Glutamatergic neuron (in vitro differentiated cells): ENCODE results near the gene CACFD1. TPM values are rescaled to one million over a fixed set of nuclear protein-coding genes. Genes with fewer than 3 reads are reported as not detected.
A peak's percentile ranks its signal among the peaks of the same experiment; 100 is the strongest.

Experiments used
- DNase-seq: peaks from one replicate; pipeline ENCODE4 v3.0.0; 2022
- H3K27ac Mint-ChIP-seq: one replicate; pipeline ENCODE4 v1.8.0; 2020; ENCODE audit warnings: mild to moderate bottlenecking, mixed read lengths, inconsistent platforms; ENCODE audit not compliant: unreplicated experiment
- H3K27me3 Mint-ChIP-seq: one replicate; pipeline ENCODE4 v1.8.0; 2020; ENCODE audit warnings: mild to moderate bottlenecking, moderate library complexity, mixed read lengths, inconsistent platforms; ENCODE audit not compliant: unreplicated experiment
- H3K36me3 Mint-ChIP-seq: one replicate; pipeline ENCODE4 v1.8.0; 2020; ENCODE audit warnings: mild to moderate bottlenecking, mixed read lengths, inconsistent platforms; ENCODE audit not compliant: unreplicated experiment
- H3K4me1 Mint-ChIP-seq: one replicate; pipeline ENCODE4 v1.8.0; 2020; ENCODE audit warnings: mild to moderate bottlenecking, low read depth, mixed read lengths, inconsistent platforms; ENCODE audit not compliant: unreplicated experiment
- H3K4me3 Mint-ChIP-seq: one replicate; pipeline ENCODE4 v1.8.0; 2020; ENCODE audit warnings: mild to moderate bottlenecking, mixed read lengths, inconsistent platforms; ENCODE audit not compliant: unreplicated experiment
- H3K9me3 Mint-ChIP-seq: one replicate; pipeline ENCODE4 v1.8.0; 2020; ENCODE audit warnings: mild to moderate bottlenecking, moderate library complexity, mixed read lengths, inconsistent platforms; ENCODE audit not compliant: unreplicated experiment
- CTCF ChIP-seq: fragments of 200-600 bp; sonication (generic); IDR thresholded peaks from one replicate; pipeline ENCODE4 v1.5.0; 2021; ENCODE audit not compliant: partially characterized antibody, unreplicated experiment
- total RNA-seq: library from RNA; stranded (reverse); fragmentation: NEBNext Ultra II Directional; extraction: Animal tissue kit (Norgen Biotek cat#: 25700); gene quantifications from one replicate; pipeline ENCODE4 v1.2.1, GENCODE V29; 2021; ENCODE audit not compliant: unreplicated experiment

CACFD1 gene
- total RNA-seq, 1 donor from 2014 or later: 45.4 TPM

DNA sequence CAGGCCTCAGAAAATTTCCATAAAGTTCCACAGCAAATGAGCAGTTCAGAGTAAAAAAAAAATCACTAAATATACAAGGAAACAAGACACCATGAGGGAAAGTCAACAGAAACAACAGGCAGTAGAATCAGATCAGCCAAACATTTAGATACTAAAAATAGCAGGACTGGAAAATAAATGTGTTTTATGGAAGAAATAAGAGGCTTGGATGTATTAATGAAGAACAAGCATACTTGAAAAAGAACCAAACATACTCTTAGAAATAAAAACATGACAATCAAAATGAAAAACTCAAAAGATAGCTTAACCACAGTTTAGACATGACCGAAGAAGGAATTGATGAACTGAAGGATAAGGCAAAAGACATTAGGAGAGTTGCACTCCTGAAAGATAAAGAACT lies 42.3 kb downstream of the CACFD1 start:
- Mint-ChIP-seq H3K4me3 (no peak overlapping the region), H3K27ac (no peak overlapping the region), H3K27me3 (peaks cover 10% of the 10 kb centered on the region), H3K4me1 (peaks cover 9% of the 10 kb centered on the region), H3K36me3 (peaks cover 16% of the 10 kb centered on the region), H3K9me3 (peaks cover 16% of the 10 kb centered on the region)
- no peak for TF ChIP-seq CTCF
- DNase-seq: no peak

DNA sequence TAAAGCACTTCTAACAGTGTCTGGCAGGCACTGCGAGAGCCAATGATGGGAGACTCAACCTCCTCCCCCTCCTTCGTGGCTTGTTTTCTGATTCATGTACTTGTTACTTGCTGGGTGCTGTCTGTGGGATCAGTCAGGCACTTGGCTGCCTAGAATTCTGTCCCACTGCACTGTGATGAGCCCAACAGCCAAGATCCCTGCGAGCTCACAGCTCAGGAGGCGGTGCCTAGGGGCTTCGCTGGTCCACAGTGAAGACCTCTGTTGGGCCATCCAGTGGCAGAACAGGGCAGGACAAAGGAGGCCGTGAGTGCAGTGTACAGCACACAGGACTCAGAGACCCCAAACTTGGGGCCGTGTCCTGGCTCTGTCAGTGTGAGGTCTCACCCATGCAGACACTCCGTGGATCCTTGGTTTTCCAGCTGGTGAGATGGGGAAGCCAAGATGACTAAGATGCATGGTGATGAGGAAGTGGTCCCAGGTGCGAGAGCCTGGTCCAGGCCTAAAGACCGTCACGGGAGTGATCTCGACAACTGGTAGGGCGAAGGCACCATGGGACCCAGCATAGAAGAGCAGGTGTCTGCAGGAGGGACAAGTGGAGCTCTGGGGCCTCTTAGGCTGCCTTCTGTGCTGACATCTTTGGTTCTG lies 45.5 kb downstream of the CACFD1 start:
- Mint-ChIP-seq H3K4me1 (peaks cover under 1% of the 10 kb centered on the region), H3K27ac (no peak overlapping the region), H3K9me3 (peaks cover 6% of the 10 kb centered on the region), H3K4me3 (no peak overlapping the region), H3K27me3 (peaks cover 3% of the 10 kb centered on the region), H3K36me3 (peaks cover 16% of the 10 kb centered on the region)
- no peak for TF ChIP-seq CTCF
- DNase-seq: peak; percentile 12

- Mint-ChIP-seq H3K4me1 (no peaks in the 10 kb centered on the region), H3K36me3 (peaks cover 16% of the 10 kb centered on the region), H3K27me3 (peaks cover 2% of the 10 kb centered on the region), H3K27ac (no peak overlapping the region), H3K9me3 (peaks cover 2% of the 10 kb centered on the region), H3K4me3 (no peak overlapping the region)
- TF ChIP-seq CTCF: no peak
- DNase-seq: no peak
Observed at GRCh38 chr9:133505901-133506652, 46.3 kb downstream of the CACFD1 start.

DNA sequence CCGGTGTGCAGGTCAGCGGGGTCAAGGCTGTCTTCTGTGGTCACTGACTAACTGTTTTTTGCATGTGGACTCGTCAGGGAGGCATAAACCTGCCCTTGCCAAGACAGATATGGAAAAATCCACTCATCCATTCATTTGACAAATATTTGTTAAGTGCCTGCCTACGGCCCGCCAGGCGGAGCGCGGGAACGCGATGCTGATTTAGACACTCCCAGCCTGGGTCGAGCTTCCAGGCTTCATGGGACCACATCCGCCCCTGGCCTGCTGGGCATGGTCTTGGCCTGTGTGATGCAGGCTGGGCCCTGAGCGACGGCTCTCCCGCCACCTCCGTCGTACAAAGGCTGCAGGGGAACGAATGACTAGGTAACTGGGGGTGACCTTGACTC lies 46.9 kb downstream of the CACFD1 start:
- Mint-ChIP-seq H3K9me3 (peaks cover 2% of the 10 kb centered on the region), H3K4me3 (no peak overlapping the region), H3K27ac (no peak overlapping the region), H3K4me1 (no peaks in the 10 kb centered on the region), H3K27me3 (peaks cover 2% of the 10 kb centered on the region), H3K36me3 (peaks cover 10% of the 10 kb centered on the region)
- DNase-seq: no peak
- no peak for TF ChIP-seq CTCF
